Inferior parietal cortex (tissue), 1 donor: ENCODE data around the gene TPST2.
"Not testable (repeated sequence)": the region's sequence is repeated elsewhere in the genome, so short reads cannot be mapped to it uniquely, and the experiment has no call there.

Experiments
- DNase-seq: peaks from one replicate; pipeline ENCODE4 v3.0.0-alpha.2; 2016; ENCODE audit errors: extremely low spot score

TPST2 gene

DNA sequence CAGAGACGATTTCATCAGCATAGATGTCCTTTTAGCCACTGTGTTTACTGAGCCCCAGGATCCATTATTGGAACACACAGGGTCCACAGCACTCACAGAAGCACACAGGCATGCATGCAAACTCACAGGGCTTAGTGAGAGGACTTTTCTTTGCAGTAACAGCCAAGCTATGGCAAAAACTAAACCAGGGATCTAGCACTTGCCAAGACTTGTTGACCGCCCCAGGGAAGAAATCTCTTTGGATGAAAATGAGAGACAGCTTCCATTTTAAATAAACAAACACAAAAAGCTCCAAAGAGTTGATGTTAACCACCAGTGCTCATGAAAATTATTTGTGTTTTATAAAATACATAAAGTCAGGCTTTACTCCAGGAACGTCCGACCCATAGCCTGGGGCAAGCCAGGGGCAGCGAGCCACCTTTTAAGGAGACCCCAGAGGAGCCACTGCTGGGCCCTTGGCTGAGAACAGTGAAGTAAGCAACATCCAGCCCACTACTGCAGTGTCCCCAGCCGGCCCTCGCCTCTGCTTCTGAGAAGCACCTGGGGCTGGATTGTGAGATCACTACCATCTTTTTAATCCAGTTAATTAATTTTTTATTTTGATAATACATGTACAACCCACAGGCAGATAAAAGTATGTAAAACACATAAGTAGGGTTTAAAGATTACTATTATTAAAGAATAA, 55.6 kb downstream of the TPST2 start:
- DNase-seq: no peak

DNA sequence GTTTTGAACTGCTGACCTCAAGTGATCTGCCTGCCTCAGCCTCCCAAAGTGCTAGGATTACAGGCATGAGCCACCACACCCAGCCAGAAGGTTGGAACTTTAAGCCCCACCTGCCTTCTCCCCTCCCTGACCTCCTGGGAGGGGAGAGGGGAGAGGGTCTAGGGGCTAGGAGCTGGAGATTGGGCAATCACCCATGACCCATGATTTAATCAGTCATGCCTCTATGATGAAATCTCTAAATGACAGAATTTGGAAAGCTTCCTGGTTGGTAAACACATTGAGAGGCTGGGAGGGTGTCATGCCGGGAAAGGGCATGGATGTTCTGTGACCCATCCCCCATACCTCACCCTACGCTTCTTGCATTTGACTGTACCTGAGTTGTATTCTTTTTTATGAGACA, 60.6 kb downstream of the TPST2 start:
- no peak for DNase-seq

DNA sequence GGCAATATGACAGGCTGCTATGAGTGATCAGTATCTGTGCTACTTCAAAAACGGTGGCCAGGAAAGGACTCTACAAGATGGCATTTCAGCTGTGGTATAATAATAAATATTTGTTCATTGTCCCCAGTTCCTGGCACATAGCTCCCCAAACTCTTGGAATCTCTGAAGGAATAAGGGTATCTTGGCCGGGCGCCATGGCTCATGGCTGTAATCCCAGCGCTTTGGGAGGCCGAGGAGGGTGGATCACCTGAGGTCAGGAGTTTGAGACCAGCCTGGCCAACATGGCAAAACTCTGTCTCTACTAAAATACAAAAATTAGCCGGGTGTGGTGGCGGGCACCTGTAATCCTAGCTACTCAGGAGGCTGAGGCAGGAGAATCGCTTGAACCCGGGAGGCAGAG, 61.4 kb downstream of the TPST2 start:
- DNase-seq: not testable (repeated sequence)

DNA sequence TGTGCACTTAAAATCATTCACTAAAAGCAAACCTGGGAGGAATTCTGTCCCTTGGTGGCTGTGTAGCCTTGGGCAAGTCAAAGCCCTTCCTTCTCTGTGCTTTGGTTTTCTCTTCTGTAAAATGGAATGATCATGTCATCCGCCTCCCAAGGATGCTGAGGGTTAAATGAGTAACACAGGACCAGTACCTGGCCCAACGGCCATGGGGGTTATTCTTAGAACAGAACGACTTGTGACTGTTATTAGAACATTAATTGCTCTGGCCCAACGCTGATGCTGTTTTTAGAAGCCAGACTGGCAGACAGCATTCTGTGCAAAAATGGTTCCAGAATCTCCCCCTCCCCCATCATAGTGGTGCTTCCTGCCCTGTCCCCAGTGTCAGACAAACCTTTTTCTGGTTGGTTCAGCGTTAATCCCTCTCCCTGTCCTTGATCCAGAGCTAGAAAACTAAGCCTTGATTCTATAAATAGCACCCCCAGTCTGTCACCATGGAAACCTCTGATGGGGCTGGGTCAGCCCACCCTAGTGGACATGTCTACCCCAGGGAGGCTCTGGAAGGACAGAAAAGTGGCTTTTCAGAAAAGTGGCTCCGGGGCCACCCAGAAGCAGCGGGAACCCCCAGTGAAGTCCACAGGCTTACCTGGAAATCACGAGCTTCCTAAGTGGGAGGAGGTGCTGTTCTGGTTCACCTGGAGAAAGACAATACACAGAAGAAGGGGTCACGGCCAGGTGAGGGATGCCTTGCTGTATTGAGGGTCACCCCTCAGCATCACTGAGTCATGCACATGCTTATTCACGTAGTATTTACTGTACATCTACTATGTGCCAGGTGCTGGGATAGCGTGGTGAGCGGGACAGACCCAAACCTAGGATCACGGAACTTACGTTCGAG, 62.1 kb downstream of the TPST2 start:
- no peak for DNase-seq

DNA sequence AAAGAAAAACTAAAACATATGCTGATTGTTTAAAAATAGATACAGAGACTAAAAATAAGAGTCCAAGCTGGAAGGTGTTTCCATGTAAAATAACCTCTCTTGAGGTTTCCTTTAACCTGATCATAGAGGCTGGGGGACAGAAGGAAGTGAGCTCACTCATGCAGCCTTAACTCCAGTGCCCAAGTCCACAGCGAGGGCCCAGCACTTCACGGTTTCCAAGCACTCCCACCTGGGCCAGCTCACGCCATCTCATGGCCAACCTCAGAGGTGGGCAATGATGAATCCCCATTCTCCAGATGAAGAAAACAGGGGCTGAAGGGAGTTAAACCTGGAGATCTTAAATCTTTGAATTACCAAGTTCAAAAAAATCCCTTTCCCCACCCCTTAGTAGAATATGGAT, 62.8 kb downstream of the TPST2 start:
- no peak for DNase-seq

DNA sequence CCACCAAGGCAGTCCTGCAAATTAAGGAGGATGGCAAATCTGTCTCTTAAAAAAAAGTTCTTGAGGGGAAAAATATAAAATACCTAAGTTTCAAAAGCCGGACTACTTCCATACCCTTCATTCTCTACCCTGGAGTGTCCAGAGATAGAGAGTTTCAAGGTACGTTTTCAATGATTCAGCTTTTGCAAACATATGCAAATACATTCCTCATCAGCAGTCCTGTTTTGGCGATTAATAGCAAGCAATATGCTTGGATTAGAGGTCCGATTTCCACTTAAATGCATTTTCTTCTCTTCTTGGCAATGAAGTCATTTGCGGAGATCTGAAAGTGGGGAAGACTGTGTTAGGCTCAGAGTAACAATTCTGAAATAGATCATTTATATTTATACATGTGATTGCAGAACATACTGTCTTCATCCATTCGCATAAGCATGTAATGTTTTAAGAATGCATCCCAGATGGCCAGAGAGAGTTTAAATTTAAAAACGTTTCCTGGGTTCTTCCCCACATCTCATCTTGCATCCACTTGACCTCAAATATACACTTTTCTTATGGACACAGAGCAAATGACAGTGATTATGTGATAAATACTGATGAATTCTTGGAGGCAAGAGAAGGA, 63.9 kb downstream of the TPST2 start:
- peak; percentile 39 for DNase-seq

DNA sequence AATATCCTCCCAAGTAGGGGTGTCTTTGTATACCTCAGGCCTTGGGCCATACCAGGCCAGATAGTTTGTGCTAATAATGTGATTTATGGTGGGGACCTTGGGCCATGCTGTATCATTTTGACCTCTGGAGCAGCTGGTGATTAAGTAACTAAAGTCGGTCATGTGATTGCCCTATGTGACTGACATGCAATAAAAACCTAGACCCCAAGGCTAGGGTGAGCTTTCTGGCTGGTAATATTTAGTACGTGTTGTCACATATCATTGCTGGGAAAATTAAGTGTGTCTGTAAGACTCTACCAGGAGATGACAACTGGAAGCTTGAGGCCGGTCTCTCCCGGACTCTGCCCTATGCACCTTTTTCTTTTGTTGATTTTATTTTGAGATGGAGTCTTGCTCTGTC, 65.1 kb downstream of the TPST2 start:
- DNase-seq: no peak

DNA sequence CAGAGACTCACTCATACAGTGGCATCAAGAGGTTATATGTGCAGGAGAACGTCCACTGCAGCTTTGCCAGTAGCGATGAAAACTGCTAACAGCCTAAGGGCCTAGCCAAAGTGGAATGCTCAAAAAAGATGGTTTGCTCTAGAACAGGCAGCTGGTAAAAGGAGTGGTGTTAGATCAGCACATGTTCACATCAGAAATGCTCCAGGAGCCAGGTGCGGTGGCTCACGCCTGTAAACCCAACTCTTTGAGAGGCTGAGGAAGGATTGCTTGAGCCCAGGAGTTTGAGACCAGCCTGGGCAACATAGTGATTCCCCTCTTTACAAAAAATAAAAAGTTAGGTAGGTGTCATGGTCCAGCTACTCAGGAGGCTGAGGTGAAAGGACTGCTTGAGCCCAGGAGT, 67.3 kb downstream of the TPST2 start:
- no peak for DNase-seq

DNA sequence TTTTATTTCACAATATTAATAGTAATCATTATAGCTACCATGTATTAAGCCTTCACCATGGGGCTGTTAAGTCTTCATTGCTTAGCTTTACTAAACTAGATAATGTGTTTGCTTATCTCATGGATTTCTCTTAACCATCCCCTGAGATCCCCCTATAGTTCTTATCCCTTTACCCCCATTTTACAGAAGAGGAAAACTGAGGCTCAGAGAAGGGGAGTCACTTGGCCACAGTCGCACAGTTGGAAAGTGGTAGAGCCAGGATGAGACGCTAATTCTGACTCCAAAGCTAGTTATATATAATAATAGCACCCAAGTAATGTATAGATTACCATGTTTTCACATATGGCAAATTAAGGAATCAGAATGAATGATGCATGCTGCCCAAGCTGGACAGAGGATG, 67.9 kb downstream of the TPST2 start:
- no peak for DNase-seq

DNA sequence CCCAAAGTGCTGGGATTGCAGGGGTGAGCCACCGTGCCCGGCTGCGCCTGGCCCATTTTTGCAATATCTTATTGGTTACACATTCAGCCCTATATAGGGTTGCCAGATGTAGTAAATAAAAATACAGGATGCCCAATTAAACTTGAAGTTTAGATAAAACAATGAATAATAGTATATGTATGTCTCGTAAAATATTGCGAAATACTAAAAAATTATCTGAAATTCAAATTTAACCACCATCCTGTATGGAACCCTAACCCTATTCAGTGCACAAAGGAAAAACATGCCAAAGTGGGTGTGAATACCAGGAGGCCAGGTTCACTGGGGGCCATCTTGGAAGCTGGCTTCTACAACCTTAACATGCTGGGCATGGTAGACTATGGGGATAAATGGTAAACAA, 72.5 kb downstream of the TPST2 start:
- no peak for DNase-seq

DNA sequence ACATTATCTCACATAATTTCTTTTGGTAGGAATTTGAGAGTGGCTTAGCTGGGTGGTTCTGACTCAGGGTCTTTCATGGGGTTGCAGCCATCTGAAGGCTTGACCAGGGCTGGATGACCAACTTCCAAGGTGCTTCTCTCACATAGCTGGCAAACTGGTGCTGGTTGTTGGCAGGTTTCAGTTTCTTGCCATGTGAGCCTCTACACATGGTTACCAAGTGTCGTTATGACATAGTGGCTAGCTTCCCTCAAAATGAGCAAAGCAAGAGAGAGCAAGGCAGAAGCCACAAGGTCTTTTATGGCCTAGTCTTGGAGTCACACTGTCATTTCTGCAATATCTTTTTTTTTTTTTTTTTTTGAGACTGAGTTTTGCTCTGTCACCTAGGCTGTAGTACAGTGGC, 73.4 kb downstream of the TPST2 start:
- DNase-seq: no peak

DNA sequence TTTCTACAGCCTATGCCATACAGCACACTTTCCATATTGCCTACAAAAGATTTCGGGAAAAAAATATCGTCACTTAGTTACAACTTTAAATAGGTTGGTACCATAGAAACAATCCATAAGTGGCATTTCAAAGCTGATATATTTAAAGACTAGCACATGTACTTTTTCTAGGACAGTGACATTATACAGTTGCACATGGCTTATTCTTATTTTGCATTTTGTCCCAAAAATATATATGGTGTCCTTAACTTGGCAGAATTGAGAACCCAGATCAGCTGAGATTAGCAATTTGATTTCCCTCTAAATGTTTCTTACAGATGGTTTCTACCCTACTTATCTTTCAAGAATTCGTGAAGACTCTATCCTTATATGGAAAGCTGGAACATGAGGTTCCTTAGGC, 74.0 kb downstream of the TPST2 start:
- DNase-seq: peak; percentile 54

DNA sequence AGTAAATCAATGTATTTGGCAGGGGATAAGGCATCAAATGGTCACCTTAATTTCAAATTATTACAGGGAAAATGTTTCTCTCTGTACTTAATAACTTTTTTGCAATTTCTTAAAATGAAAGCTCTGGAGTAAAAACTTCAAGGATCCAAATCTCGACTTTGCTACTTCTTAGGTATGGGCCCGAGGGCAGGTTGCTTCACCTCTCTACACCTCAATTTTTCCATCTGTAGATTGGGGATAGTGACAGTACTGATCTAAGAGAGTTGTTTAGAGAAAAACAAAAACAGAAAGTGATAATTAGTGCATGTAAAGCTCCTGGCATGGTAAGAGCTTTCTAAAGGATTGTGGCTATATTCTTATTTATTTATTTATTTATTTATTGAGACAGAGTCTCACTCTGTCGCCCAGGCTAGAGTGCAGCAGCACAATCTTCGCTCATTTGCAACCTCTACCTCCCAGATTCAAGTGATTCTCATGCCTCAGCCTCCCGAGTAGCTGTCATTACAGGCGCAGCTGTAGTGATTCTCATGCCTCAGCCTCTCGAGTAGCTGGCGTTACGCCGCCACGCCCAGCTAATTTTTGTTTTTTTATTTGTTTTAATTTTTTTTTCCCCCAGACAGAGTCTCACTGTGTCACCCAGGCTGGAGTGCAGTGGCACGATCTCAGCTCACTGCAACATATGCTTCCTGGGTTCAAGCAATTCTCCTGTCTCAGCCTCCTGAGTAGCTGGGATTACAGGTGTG, 75.3 kb downstream of the TPST2 start:
- no peak for DNase-seq

DNA sequence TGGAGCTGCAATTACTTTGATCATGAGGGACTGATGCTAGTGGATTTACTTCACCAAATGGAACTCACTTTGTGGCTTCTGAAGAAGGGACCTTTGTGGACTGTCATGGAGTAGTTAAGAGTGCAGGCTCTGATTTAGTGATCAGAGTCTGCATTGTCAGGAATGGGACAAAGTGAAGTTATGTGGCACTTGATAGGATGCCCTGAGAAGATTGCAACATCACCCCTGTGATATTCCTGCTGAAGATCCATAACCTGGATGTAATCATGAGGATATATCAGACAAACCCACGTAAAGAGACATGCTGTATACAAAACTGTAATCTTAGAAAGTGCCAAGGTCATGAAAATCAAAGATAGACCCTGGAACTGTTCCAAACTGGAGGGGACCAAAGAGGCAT, 76.1 kb downstream of the TPST2 start:
- no peak for DNase-seq

DNA sequence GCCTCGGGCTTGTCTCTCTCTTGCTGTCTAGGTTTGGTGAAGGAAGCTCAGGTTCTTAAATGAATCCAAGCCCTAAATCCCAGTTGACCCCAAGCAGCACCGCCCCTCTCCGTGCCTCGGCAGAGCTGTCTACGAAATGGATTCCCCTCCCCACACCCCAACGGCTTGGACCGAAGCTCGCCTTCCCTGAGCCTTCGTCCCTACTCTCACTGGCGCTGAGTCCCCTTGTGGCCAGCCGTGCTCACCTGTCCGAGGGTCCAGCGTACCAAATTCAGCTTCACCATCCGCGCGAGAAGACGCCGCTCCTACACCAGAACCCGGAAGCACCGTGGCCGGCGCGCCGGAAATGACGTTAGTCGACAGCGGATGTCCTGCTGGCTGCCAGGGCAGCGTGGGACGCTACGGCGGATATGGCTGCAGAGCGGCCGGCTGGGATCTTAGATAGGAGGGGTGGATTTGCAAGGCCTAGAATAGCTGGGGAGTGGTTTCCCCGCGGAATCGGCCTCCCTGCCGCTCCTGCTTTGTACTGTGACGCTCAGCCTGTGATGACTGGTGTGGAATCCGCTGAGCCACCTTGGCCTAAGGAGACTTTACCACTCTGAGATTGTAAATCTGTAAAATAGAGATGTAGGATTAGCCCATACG, 77.7 kb downstream of the TPST2 start, which contains the start of gene TFIP11:
Gene TFIP11, minus strand, starts transcription at position 325 of the 645 bp plus-strand sequence. CDS start 2,201 bp downstream, outside the sequence.
- DNase-seq: peak; percentile 96

DNA sequence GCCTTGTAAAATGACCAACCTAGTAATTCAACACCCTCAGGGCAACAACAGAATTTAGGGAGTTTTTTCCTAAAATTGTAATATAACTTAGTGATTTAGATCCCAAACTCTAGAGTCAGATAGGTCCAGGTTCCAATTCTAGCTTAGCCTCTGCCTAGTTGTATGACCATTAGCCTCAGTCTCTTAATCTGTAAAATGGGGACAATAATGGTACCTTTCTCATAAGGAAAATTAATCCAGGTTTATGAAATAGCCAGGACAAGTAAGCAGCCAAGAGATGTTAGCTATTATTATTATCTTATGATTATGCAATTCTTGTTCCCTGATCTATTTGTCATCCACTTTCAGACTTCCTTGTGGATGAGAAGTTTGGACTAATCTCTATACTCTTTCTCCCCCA, 81.8 kb downstream of the TPST2 start:
- no peak for DNase-seq

DNA sequence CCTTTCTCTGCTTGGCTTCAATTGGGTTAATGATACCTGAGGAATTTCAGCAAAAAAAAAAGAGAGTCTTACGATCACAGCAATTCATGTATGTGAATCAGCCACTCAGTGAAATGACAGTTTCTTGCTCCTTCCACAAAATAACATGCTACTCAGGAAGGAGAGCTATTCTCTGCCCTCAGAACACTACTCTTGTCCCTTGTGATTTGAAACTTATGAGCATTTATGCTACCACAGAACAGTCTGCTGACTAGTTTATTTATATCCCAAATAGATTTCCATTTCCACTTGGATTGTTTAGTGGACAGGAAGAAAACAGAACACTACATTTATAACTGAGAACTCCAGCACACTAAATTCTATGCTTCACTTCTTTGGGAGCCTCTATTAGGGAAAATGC, 86.2 kb downstream of the TPST2 start:
- DNase-seq: no peak

DNA sequence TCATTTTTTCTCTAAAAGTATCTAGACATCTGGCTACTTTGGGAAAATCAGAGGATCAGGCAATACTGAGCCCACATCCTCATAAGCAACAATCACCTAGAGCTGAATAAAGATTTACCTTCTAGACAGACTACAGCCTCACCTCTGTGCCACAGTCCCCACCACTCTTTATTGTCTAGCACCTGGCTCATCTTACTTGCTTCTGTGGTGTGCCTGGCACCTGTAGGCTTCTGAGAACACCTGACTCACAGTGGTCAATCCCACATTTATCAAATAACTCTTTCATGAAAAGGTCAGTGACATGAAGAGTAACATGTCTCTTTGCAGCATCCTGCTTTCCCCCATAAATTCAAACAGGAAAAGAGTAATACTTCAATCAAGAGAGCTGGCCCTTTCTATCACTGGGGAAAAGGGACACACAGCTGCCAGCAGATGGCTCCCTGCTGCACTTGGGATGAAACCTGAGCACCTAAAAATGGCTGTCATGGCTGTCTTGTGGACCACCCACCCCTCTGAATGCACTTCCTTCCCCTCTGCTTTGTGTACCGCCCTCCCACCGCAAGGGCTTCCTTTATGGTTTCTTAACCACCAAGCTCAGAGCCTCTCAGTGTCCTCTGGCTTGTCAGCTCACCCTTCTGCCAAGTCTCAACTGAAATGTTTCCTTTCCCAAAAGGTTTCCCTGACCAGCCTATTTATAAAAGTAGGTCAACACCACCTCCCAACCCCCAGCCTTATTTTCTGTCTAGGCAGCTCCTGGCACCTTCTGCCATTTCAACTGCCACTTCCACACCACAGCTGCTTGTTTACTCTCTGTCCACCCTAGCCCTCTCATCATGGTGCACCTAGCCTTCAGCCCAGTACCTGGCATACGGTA, 87.0 kb downstream of the TPST2 start:
- no peak for DNase-seq

DNA sequence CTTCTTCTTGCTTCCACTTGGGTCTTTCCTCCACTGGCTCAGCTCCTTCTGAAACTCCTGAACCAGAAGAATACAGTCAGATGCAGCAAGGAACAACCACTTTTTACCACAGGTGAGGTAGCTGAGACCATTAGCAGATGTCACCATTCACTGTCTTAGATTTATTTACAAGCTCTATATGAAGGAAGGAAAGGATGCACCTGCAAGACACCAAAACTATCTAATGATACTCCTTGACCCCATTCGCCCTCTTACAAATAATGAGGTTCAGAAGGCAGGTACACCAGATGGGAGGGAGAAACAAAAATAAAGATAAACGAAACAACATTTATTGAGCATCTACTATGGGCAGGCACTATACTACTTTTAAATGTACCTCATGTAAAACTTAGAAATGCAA, 87.9 kb downstream of the TPST2 start:
- DNase-seq: no peak

DNA sequence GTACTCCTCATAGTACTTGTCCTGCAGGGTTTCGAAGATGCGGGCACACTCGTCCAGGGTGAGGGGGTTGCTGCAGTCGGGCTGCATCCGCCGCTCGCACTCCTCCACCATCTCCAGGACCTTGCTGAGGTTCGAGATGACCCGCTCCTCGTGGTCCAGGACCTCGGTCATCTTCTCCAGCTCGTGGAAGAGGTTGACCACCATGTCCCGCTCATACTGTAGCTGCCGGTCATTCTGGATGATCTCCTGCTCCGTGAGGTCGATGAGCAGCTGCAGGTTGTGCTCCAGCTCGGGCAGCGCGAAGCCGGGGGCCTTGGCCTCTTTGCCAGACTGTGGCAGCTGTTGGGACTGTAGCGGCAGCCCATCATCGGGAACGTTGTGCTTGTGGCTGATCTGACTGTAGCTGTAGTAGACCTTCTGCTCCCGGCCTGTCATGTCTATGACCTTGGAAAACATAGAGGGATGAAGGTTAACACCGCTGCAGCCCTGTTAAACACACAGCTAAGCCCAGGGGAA, 90.7 kb downstream of the TPST2 start:
- DNase-seq: no peak
